ENCODE data around the gene CLRN2.

CLRN2 gene, protein sequence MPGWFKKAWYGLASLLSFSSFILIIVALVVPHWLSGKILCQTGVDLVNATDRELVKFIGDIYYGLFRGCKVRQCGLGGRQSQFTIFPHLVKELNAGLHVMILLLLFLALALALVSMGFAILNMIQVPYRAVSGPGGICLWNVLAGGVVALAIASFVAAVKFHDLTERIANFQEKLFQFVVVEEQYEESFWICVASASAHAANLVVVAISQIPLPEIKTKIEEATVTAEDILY

DNA sequence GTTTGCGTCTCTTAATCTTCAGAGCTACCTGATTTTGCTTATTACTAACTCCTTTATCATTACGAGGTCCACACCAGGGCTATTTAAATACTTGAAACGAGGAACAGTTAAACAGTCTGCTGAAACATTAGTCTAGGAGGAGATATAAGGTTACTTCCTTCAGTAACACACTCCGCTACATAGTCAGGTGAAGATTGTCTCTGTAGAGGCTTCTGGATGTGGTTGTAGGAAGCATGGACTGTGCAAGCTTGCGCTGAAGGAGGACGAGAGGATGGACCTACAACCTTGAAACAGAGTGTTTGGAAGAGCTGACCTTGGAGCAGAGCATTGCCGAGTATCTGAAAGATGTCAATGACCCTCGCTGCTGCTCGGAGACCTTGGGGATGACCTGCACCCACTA lies at the start of gene CLRN2:
CLRN2 (plus strand) TSS at position 301 of the 400 bp plus-strand sequence. CDS start 102 bp downstream, outside the sequence.
- H3K4me3 ChIP-seq (ENCODE audit: low read depth, low read length) = no peak within 1 kb of the TSS
- TF ChIP-seq, protein P1, sequence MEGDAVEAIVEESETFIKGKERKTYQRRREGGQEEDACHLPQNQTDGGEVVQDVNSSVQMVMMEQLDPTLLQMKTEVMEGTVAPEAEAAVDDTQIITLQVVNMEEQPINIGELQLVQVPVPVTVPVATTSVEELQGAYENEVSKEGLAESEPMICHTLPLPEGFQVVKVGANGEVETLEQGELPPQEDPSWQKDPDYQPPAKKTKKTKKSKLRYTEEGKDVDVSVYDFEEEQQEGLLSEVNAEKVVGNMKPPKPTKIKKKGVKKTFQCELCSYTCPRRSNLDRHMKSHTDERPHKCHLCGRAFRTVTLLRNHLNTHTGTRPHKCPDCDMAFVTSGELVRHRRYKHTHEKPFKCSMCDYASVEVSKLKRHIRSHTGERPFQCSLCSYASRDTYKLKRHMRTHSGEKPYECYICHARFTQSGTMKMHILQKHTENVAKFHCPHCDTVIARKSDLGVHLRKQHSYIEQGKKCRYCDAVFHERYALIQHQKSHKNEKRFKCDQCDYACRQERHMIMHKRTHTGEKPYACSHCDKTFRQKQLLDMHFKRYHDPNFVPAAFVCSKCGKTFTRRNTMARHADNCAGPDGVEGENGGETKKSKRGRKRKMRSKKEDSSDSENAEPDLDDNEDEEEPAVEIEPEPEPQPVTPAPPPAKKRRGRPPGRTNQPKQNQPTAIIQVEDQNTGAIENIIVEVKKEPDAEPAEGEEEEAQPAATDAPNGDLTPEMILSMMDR (IDR thresholded peaks at IDR 0.05; ENCODE audit: borderline replicate concordance, insufficient read depth, low read depth, low read length) = no peak

DNA sequence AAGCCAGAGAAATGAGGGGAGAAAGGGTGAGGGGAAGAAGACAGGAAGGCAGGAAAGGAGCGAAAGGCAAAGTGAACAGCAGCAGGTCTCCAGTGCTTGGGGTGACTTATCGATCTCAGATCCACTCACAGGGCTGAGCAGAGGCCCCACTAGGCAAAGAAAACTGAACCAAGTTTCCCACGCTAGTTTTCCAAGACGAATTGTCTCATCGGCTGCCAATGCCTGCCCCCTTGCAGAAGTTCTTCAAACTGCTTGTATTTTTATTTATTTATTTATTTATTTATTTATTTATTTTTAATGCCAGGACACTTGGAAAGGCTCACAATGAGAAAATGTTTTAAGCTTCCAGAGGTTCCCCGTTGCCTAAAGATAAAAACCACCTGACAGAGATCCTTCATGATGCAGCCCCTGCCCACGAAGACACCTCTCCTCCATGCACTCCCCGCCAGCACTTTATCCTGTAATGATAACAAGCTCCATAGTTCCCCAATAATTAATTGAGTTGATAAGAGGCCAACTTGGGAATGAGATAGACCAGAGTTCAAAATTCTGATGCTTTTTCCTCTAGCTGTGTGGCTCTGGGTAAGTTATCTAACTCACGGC lies 46.2 kb upstream of the CLRN2 start:
- TF ChIP-seq, protein P1 (IDR thresholded peaks at IDR 0.05; ENCODE audit: borderline replicate concordance, insufficient read depth, low read depth, low read length) = peak; percentile 13; the same call in 1 of the 2 replicates
- H3K4me3 ChIP-seq (ENCODE audit: low read depth, low read length) = no peak overlapping the region

DNA sequence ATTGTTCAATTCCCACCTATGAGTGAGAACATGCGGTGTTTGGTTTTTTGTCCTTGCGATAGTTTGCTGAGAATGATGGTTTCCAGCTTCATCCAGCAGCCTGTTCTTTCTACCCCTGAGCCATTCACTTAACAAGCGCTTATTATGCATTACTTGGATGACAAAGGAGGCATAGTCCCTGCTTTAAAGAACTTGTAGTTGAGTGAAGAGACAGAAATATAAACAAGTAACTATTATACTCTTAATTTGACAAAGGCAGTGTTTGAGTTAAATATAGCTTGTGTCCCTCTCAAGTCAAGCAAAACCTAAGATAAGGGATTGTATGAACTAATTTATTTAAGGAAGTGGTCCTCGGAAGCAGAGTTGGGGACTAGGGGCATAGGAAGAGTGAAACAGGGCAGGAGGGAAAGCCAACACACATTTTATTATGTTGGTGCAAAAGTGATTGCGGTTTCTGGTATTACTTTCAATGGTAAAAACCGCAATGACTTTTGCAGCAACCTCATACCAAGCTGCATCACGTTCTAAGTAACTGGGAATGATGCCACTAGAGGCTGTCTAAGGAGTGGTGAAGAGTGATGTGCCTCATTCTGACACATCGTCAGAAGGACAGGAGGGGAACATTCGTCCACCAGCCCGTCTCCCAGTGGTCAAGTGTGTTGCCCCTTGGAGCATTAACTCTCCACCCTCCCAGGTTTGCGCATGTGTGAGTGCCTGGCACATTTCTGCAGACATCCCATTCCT lies 44.9 kb upstream of the CLRN2 start:
- TF ChIP-seq, protein P1 (IDR thresholded peaks at IDR 0.05; ENCODE audit: borderline replicate concordance, insufficient read depth, low read depth, low read length) = no peak
- H3K4me3 ChIP-seq (ENCODE audit: low read depth, low read length) = no peak overlapping the region

DNA sequence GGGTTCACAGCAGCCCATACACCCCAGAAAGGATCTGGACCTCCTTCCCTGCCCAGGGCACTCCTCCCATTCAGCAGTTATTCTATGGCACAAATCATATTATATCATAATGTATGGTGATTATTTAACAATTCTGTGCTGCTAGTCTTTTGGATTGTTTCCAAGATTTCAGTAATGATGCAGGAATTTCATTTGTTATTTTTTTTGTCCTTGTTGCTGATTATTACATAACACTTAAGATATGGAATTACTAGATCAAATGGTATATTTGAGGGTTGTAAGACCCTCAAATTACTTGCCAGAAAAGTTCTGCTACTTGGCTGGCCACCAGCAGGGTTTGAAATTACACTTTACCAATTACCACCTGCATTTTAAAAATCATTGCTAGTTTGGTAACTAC lies 39.5 kb upstream of the CLRN2 start:
- TF ChIP-seq, protein P1 (IDR thresholded peaks at IDR 0.05; ENCODE audit: borderline replicate concordance, insufficient read depth, low read depth, low read length) = no peak
- H3K4me3 ChIP-seq (ENCODE audit: low read depth, low read length) = no peak overlapping the region

DNA sequence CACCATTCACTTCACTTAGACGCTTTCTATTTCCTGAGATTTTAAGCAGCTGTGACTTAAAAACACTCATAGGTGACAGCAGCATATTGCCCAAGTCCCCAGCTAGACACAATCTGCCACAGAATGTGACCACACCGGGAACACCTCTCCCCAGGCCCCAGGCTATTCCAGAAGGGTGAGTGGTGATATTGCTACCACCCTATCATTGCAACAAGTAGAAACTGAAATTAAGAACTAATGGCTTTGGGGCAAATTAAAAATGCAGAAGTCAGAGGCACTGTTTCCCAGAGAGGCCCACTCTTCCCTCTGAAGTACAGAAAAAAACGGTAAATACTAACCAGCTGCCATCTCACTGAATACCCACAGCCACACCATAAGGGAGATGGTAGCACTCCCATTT lies 38.1 kb upstream of the CLRN2 start:
- no peak overlapping the region for H3K4me3 ChIP-seq (ENCODE audit: low read depth, low read length)
- TF ChIP-seq, protein P1 (IDR thresholded peaks at IDR 0.05; ENCODE audit: borderline replicate concordance, insufficient read depth, low read depth, low read length) = no peak

DNA sequence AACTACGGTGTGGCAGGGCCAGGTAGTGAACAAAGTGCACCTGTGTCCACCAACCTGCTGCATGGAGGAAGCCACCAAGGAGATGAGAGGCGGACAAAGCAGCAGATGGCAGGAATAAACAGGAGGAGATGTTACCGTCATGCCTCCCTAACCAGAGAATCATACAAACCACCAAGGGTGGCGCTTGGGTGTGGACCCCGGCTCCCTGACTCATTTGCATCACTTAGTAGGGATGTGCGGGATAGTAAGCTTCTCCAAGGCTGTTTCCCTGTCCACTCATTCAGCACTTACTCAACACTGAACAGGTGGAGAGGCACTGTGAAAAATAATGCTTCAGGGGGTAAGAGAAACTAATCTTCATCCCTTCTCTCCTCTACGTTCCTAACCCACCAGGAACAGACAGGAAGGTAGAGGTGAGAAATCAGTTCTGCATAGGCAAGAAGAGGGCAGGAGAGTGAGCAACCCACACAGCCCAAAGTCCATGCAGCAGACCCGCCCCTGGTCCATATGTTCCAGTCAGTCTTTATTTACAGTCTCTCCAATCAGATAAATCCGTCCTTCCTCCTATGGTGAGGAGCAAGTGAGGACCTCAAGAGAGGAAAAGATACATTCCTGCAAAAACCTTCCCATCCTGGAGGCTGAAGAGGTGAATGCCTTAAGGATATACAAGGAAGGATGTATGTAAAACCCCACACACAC lies 37.0 kb upstream of the CLRN2 start:
- TF ChIP-seq, protein P1 (IDR thresholded peaks at IDR 0.05; ENCODE audit: borderline replicate concordance, insufficient read depth, low read depth, low read length) = no peak
- H3K4me3 ChIP-seq (ENCODE audit: low read depth, low read length) = no peak overlapping the region

Data from GM12875 (cell line).